Stimulated activated CD8-positive, alpha-beta memory T cell treated with anti-CD3 and anti-CD28 coated beads, Interleukin-7, amount 100 ng/mL, for 4 hours (primary cell): ENCODE data around the gene PYGM.

ENCODE experiments used
- DNase-seq, 2 donors: peaks; one replicate each; pipeline ENCODE4 v3.0.0-alpha.2; 2020; ENCODE audit warnings: low read depth in 2 of 2

Gene PYGM

GRCh38 chr11:64767344-64768299, 7.8 kb upstream of the PYGM start:
- DNase-seq, result peak; percentile 63 to 64

- DNase-seq, result no peak
These were observed 7.1 kb upstream of the PYGM start for GRCh38 chr11:64766881-64767280.

- DNase-seq, result no peak
These were observed 6.3 kb upstream of the PYGM start for GRCh38 chr11:64765851-64766665.

- no peak for DNase-seq
These were observed 5.6 kb upstream of the PYGM start for GRCh38 chr11:64765291-64765850.

- DNase-seq, result no peak
These were observed 5.0 kb upstream of the PYGM start for GRCh38 chr11:64764753-64765152.

GRCh38 chr11:64764040-64764611, 4.4 kb upstream of the PYGM start:
- peak; percentile 59 to 67 for DNase-seq

GRCh38 chr11:64763526-64764039, 3.8 kb upstream of the PYGM start:
- DNase-seq, result no peak

GRCh38 chr11:64762674-64763525, 3.1 kb upstream of the PYGM start:
- DNase-seq, result no peak

GRCh38 chr11:64762277-64762673, 2.5 kb upstream of the PYGM start:
- DNase-seq, result no peak

- no peak for DNase-seq
These were observed 1.1 kb upstream of the PYGM start for GRCh38 chr11:64760759-64761420.

GRCh38 chr11:64759131-64759721, 548 bp downstream of the PYGM start:
- DNase-seq, result no peak

- DNase-seq, result no peak
These were observed 1.3 kb downstream of the PYGM start for GRCh38 chr11:64758330-64759079.

- no peak for DNase-seq
These were observed 2.0 kb downstream of the PYGM start for GRCh38 chr11:64757549-64758329.

GRCh38 chr11:64755681-64756361, 4.0 kb downstream of the PYGM start:
- DNase-seq, result no peak

- DNase-seq, result no peak
These were observed 4.7 kb downstream of the PYGM start for GRCh38 chr11:64754919-64755662.

GRCh38 chr11:64754124-64754918, 5.5 kb downstream of the PYGM start:
- DNase-seq, result no peak
